OCI-LY1 (cell line): ENCODE data around the gene VIT.

Experiments used
- EZH2 ChIP-seq: fragments of 200-600 bp; sonication (generic), shearing (Covaris generic); IDR thresholded peaks from 2 replicates; pipeline ENCODE4 v1.8.0; 2017; ENCODE audit warnings: borderline replicate concordance, mixed run types, mild to moderate bottlenecking, antibody characterized with exemption, low read length, moderate library complexity, mixed read lengths
- TF ChIP-seq, protein P1 (sequence below): fragments of 200-600 bp; sonication (generic), shearing (Covaris generic); IDR thresholded peaks from 2 replicates; pipeline ENCODE4 v1.5.1; 2017; ENCODE audit warnings: mild to moderate bottlenecking, antibody characterized with exemption, low read length, moderate library complexity, mixed read lengths

DNA sequence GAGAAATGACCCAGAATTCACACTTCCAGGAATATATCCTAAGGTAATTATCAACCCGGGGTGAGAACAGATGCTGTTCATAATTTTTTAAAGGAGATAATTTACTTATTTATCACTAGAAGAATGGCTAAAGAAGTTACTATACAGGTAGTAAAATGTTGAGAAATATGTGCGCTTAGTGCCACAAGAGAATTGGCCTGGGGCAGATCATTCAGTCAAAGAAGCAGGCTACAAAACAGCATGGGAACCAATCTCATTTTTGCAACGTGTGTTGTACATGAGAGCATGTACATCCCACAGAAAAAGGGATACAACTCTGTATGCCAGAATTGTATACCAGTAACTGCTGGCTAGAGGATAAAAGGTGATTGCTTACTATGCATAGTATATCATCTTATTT lies 75.2 kb downstream of the VIT start:
- TF ChIP-seq, protein P1, sequence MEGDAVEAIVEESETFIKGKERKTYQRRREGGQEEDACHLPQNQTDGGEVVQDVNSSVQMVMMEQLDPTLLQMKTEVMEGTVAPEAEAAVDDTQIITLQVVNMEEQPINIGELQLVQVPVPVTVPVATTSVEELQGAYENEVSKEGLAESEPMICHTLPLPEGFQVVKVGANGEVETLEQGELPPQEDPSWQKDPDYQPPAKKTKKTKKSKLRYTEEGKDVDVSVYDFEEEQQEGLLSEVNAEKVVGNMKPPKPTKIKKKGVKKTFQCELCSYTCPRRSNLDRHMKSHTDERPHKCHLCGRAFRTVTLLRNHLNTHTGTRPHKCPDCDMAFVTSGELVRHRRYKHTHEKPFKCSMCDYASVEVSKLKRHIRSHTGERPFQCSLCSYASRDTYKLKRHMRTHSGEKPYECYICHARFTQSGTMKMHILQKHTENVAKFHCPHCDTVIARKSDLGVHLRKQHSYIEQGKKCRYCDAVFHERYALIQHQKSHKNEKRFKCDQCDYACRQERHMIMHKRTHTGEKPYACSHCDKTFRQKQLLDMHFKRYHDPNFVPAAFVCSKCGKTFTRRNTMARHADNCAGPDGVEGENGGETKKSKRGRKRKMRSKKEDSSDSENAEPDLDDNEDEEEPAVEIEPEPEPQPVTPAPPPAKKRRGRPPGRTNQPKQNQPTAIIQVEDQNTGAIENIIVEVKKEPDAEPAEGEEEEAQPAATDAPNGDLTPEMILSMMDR, result no peak
- TF ChIP-seq EZH2, result no peak
